MM.1S (cell line): ENCODE results near the gene EHBP1.

Experiments
- DNase-seq: peaks from one replicate; pipeline ENCODE4 v3.0.0-alpha.2; 2015
- H2AFZ ChIP-seq: fragments of 300-600 bp; sonication (generic); 2 replicates; pipeline ENCODE4 v1.6.0; 2016; ENCODE audit warnings: antibody characterized with exemption, low read length
- H3F3A ChIP-seq: fragments of 300-600 bp; sonication (generic); 2 replicates; pipeline ENCODE4 v1.6.1; 2016; ENCODE audit warnings: mild to moderate bottlenecking, antibody characterized with exemption, low read length, moderate library complexity, mixed read lengths; ENCODE audit not compliant: insufficient read depth
- H3K27ac ChIP-seq: fragments of 300-600 bp; sonication (generic); 2 replicates; pipeline ENCODE4 v1.5.1; 2016; ENCODE audit warnings: mild to moderate bottlenecking, low read length
- H3K27me3 ChIP-seq: fragments of 300-600 bp; sonication (generic); replicated peaks from 2 replicates; pipeline ENCODE4 v1.6.0; 2016; ENCODE audit warnings: low read length; ENCODE audit not compliant: insufficient read depth
- H3K36me3 ChIP-seq: fragments of 300-600 bp; sonication (generic); replicated peaks from 2 replicates; pipeline ENCODE4 v1.6.1; 2016; ENCODE audit warnings: mild to moderate bottlenecking, low read length, mixed read lengths; ENCODE audit not compliant: insufficient read depth
- H3K4me1 ChIP-seq: fragments of 300-600 bp; sonication (generic); 2 replicates; pipeline ENCODE4 v1.6.1; 2016; ENCODE audit warnings: low read length, mixed read lengths
- H3K4me2 ChIP-seq: fragments of 300-600 bp; sonication (generic); 2 replicates; pipeline ENCODE4 v1.6.0; 2016; ENCODE audit warnings: low read depth, low read length
- H3K4me3 ChIP-seq: fragments of 300-600 bp; sonication (generic); 2 replicates; pipeline ENCODE4 v1.5.1; 2016; ENCODE audit warnings: low read length, mixed read lengths
- H3K79me2 ChIP-seq: fragments of 300-600 bp; sonication (generic); 2 replicates; pipeline ENCODE4 v1.6.1; 2016; ENCODE audit warnings: mixed run types, low read length, mixed read lengths
- H3K9ac ChIP-seq: fragments of 300-600 bp; sonication (generic); 2 replicates; pipeline ENCODE4 v1.6.1; 2016; ENCODE audit warnings: low read length, mixed read lengths
- H3K9me2 ChIP-seq: fragments of 300-600 bp; sonication (generic); replicated peaks from 2 replicates; pipeline ENCODE4 v1.6.1; 2016; ENCODE audit warnings: mild to moderate bottlenecking, low read length, mixed read lengths; ENCODE audit not compliant: insufficient read depth
- H3K9me3 ChIP-seq: fragments of 300-600 bp; sonication (generic); replicated peaks from 2 replicates; pipeline ENCODE4 v1.6.1; 2016; ENCODE audit warnings: mild to moderate bottlenecking, low read length, mixed read lengths; ENCODE audit not compliant: insufficient read depth
- H4K20me1 ChIP-seq: fragments of 300-600 bp; sonication (generic); 2 replicates; pipeline ENCODE4 v1.6.1; 2016; ENCODE audit warnings: mild to moderate bottlenecking, low read length, moderate library complexity, mixed read lengths; ENCODE audit not compliant: insufficient read depth
- CTCF ChIP-seq: fragments of 300-600 bp; sonication (generic); IDR thresholded peaks from 2 replicates; pipeline ENCODE4 v1.5.1; 2016; ENCODE audit warnings: antibody characterized with exemption, low read length, mixed read lengths
- EZH2 ChIP-seq: fragments of 300-600 bp; sonication (generic); optimal IDR thresholded peaks from 2 replicates; pipeline ENCODE3; 2017; ENCODE audit warnings: low read depth, mild to moderate bottlenecking, antibody characterized with exemption, low read length, mixed read lengths
- EZH2phosphoT487 ChIP-seq: fragments of 300-600 bp; sonication (generic); IDR thresholded peaks from 2 replicates; pipeline ENCODE4 v1.6.1; 2018; ENCODE audit warnings: antibody characterized with exemption, low read length

Gene EHBP1

GRCh38 chr2:62801814-62802523 lies 96.5 kb downstream of the EHBP1 start:
- H3K4me2 ChIP-seq, result peak overlapping the region; percentile 41
- H3K36me3 ChIP-seq, result no peaks in the 10 kb centered on the region
- H2AFZ ChIP-seq, result no peak overlapping the region
- no peaks in the 10 kb centered on the region for H3K9me2 ChIP-seq
- no peaks in the 10 kb centered on the region for H3K9me3 ChIP-seq
- peaks cover 10% of the 10 kb centered on the region for H3K4me1 ChIP-seq
- no peak overlapping the region for H3K9ac ChIP-seq
- H3K27ac ChIP-seq, result peak overlapping the region; percentile 14; the same call in 1 of the 2 replicates
- H3K79me2 ChIP-seq, result no peaks in the 10 kb centered on the region
- peak; percentile 62 for DNase-seq
- H3K4me3 ChIP-seq, result no peak overlapping the region
- TF ChIP-seq EZH2 (no peak), CTCF (peak; percentile 24)
- no peaks in the 10 kb centered on the region for H4K20me1 ChIP-seq
- no peaks in the 10 kb centered on the region for H3K27me3 ChIP-seq
- H3F3A ChIP-seq, result peaks cover 6% of the 10 kb centered on the region; the same call in 1 of the 2 replicates

- Histone ChIP-seq H3K36me3 (no peaks in the 10 kb centered on the region), H2AFZ (no peak overlapping the region), H3K27ac (no peak overlapping the region), H3K4me3 (no peak overlapping the region), H3K27me3 (no peaks in the 10 kb centered on the region), H3K9ac (no peak overlapping the region), H4K20me1 (no peaks in the 10 kb centered on the region), H3K9me2 (no peaks in the 10 kb centered on the region), H3K79me2 (no peaks in the 10 kb centered on the region), H3K4me1 (peaks cover 10% of the 10 kb centered on the region), H3K9me3 (no peaks in the 10 kb centered on the region), H3F3A (peaks cover 6% of the 10 kb centered on the region; the same call in 1 of the 2 replicates), H3K4me2 (no peak overlapping the region)
- TF ChIP-seq EZH2phosphoT487 (no peak), CTCF (no peak), EZH2 (no peak)
- DNase-seq, result no peak
Observed at GRCh38 chr2:62803961-62804360, 98.4 kb downstream of the EHBP1 start.

- Histone ChIP-seq H2AFZ (no peak overlapping the region), H3K9ac (no peak overlapping the region), H3K36me3 (no peaks in the 10 kb centered on the region), H4K20me1 (no peaks in the 10 kb centered on the region), H3K4me1 (peaks cover 7% of the 10 kb centered on the region), H3K27me3 (no peaks in the 10 kb centered on the region), H3K9me3 (no peaks in the 10 kb centered on the region), H3K79me2 (no peaks in the 10 kb centered on the region), H3K9me2 (no peaks in the 10 kb centered on the region), H3K4me2 (no peak overlapping the region), H3K27ac (no peak overlapping the region), H3K4me3 (no peak overlapping the region), H3F3A (peaks cover 6% of the 10 kb centered on the region; the same call in 1 of the 2 replicates)
- TF ChIP-seq CTCF, result no peak
- TF ChIP-seq EZH2, result no peak
- no peak for TF ChIP-seq EZH2phosphoT487
- no peak for DNase-seq
Observed at GRCh38 chr2:62806231-62806630, 100.7 kb downstream of the EHBP1 start.
